H1 (cell line): Measurements from ENCODE around the gene SCUBE2. TPM values are rescaled to one million over a fixed set of nuclear protein-coding genes. Genes with fewer than 3 reads are reported as not detected.

ENCODE experiments used
- E2F6 ChIP-seq: IDR thresholded peaks from 2 replicates; pipeline ENCODE4 v1.6.1; 2012; ENCODE audit warnings: inconsistent platforms
- polyA plus RNA-seq, 7 experiments: library from polyadenylated mRNA; depleted of rRNA in 3 of 7; stranded (reverse) in 5 of 7; unstranded in 2 of 7; fragments of >200 nt in 5 of 7; fragments of 200-250 nt in 2 of 7; gene quantifications; 1 replicate in 5 of 7; 2 replicates in 1 of 7; 4 replicates in 1 of 7; pipeline versions ENCODE4 v1.2.1 to v1.2.3, GENCODE V29; 2011 to 2013; ENCODE audit warnings: missing spikeins in 2 of 7, mixed read lengths in 2 of 7
- total RNA-seq: library from RNA; stranded (reverse); fragmentation: NEBNext Ultra II Directional; extraction: Animal tissue kit (Norgen Biotek cat#: 25700); gene quantifications from 2 replicates; pipeline ENCODE4 v1.2.1, GENCODE V29; 2021

Gene SCUBE2
- total and polyA plus RNA-seq, 2 of the 8 experiments (the other 6 are each of a cell fraction or from before 2014, with no cell fraction given), result 0.29 to 1.2 TPM

GRCh38 chr11:9089636-9090035 is 1.8 kb downstream of the SCUBE2 start (continued):
- TF ChIP-seq E2F6, result no peak
